Measurements from ENCODE around the gene HECW1.

Gene HECW1

GRCh38 chr7:43363035-43363791, 250.8 kb downstream of the HECW1 start:
- no peak for TF ChIP-seq POLR2A (IDR thresholded peaks at IDR 0.05; ENCODE audit: low read depth, low read length)
- DNase-seq (ENCODE audit: insufficient read length, low spot score) (no peak), FAIRE-seq (no peak)

GRCh38 chr7:43364391-43364790, 251.9 kb downstream of the HECW1 start:
- TF ChIP-seq POLR2A (IDR thresholded peaks at IDR 0.05; ENCODE audit: low read depth, low read length), result no peak
- no peak for FAIRE-seq
- DNase-seq (ENCODE audit: insufficient read length, low spot score), result no peak

DNA sequence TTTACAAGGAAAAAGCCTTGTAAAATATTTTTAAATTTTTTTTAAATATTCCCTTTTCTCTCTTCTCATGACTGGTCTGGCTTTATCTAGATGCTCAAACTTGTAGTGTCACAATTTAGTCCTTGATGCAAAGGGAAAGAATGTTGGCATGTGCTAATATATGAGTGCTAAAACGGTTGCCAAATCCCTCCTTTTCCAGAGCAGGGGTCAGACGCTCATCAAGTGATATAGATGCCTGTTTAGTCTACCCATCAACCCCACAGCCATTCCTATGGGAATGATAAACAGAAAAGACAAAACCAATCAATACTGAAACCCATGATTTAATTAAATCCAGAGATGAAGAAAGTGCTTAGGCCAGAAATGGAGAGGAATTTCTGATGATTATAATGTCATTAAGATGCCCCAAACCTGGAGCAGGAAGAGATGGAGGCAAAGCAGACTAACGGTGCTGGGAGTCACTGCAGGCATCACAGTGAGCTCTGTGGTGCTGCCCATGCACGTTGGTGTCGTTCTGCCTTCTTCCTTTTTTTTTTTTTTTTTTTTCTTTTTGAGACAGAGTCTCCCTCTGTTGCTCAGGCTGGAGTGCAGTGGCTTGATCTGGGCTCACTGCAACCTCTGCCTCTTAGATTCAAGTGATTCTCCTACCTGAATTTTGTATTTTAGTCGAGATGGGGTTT, 260.4 kb downstream of the HECW1 start:
- no peak for DNase-seq (ENCODE audit: insufficient read length, low spot score)
- no peak for TF ChIP-seq POLR2A (IDR thresholded peaks at IDR 0.05; ENCODE audit: low read depth, low read length)
- FAIRE-seq, result no peak

GRCh38 chr7:43377196-43377960, 264.9 kb downstream of the HECW1 start:
- FAIRE-seq, result no peak
- TF ChIP-seq POLR2A (IDR thresholded peaks at IDR 0.05; ENCODE audit: low read depth, low read length), result no peak
- DNase-seq (ENCODE audit: insufficient read length, low spot score), result no peak

DNA sequence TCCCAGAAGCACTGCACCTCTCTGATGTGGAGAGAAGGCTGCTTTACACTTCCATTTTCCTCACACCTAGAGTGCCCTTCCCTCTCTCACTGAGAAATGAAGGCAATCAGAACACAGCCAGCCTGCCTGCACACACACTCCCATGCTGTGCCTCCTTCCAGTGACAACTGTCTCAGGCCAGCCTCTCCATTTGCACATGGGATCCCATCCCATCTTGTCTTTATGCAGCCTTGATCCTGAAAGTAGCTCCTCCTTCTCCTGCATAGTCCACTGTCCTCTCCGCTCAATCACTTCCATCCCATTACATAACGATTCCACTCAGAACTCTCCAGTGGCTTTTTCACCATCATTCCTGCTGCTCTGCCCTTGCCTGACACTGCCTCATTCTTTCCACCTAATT, 266.8 kb downstream of the HECW1 start:
- no peak for FAIRE-seq
- no peak for DNase-seq (ENCODE audit: insufficient read length, low spot score)
- no peak for TF ChIP-seq POLR2A (IDR thresholded peaks at IDR 0.05; ENCODE audit: low read depth, low read length)

DNA sequence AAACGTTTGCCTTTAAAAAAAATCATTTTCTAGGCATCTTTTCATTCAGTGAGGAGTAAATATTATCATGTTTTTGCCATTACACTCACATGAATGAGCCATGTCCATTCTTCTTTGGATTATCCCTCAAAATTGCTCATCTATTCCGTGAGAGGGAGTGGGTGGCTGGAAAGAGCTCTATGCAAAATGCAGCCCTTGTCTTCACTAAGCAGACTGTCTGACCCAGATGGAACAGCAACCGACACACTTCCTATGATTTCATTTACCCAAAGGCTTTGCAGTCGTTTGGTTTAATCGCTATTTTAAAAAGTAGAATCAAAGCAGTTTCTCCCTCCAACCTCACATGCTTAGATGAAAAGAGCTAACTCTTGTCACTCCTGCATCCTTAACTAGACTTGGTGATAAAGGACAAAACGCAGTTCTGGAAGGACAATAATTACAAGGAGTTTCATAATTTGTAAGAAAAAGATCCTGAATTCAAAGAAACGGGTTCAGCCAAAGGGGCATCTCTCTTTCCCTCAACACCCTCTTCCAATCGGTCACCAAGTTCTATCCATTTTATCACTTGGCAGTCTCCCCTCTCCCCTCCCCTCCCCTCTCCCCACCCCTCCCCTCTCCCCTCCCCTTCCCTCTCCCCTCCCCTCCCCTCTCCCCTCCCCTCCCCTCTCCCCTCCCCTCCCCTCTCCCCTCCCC, 272.3 kb downstream of the HECW1 start:
- FAIRE-seq, result no peak
- DNase-seq (ENCODE audit: insufficient read length, low spot score), result no peak
- no peak for TF ChIP-seq POLR2A (IDR thresholded peaks at IDR 0.05; ENCODE audit: low read depth, low read length)

DNA sequence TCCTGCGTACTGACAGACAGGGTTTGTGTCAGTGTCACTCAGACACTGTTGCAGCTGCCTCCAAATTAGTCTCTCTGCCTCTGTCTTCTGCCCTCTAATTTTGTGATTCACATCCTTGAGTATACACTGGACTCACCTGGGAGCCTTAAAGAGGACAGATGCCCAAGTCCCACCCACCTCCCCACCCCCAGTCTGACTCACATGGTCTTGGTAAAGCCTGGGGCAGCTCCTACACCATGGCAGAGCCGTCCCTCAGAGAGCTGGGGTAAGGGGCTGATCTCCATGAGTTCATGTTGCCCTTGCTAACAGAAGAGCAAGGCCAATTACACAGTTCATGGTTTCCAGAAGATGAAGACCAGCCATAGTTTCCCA, 272.8 kb downstream of the HECW1 start:
- FAIRE-seq (no peak), DNase-seq (ENCODE audit: insufficient read length, low spot score) (no peak)
- no peak for TF ChIP-seq POLR2A (IDR thresholded peaks at IDR 0.05; ENCODE audit: low read depth, low read length)

GRCh38 chr7:43385856-43386255, 273.4 kb downstream of the HECW1 start:
- DNase-seq (ENCODE audit: insufficient read length, low spot score), result no peak
- FAIRE-seq, result no peak
- TF ChIP-seq POLR2A (IDR thresholded peaks at IDR 0.05; ENCODE audit: low read depth, low read length), result no peak

GRCh38 chr7:43387932-43388331, 275.5 kb downstream of the HECW1 start:
- FAIRE-seq (no peak), DNase-seq (ENCODE audit: insufficient read length, low spot score) (no peak)
- TF ChIP-seq POLR2A (IDR thresholded peaks at IDR 0.05; ENCODE audit: low read depth, low read length), result no peak

- FAIRE-seq (no peak), DNase-seq (ENCODE audit: insufficient read length, low spot score) (no peak)
- no peak for TF ChIP-seq POLR2A (IDR thresholded peaks at IDR 0.05; ENCODE audit: low read depth, low read length)
These were observed 278.1 kb downstream of the HECW1 start for GRCh38 chr7:43390576-43390975.

GRCh38 chr7:43391518-43391917, 279.1 kb downstream of the HECW1 start:
- TF ChIP-seq POLR2A (IDR thresholded peaks at IDR 0.05; ENCODE audit: low read depth, low read length), result no peak
- no peak for DNase-seq (ENCODE audit: insufficient read length, low spot score)
- no peak for FAIRE-seq

- TF ChIP-seq POLR2A (IDR thresholded peaks at IDR 0.05; ENCODE audit: low read depth, low read length), result no peak
- FAIRE-seq (no peak), DNase-seq (ENCODE audit: insufficient read length, low spot score) (no peak)
These were observed 280.3 kb downstream of the HECW1 start for GRCh38 chr7:43392638-43393330.

- no peak for TF ChIP-seq POLR2A (IDR thresholded peaks at IDR 0.05; ENCODE audit: low read depth, low read length)
- FAIRE-seq (no peak), DNase-seq (ENCODE audit: insufficient read length, low spot score) (peak; percentile 30)
These were observed 282.1 kb downstream of the HECW1 start for GRCh38 chr7:43394441-43395130.

Measured in H54 (cell line).